SHP77 (cell line): ENCODE results near the gene TRIM25.

Source experiments
- DNase-seq, 2 experiments: peaks; one replicate each; lab custom pipeline; 2025; lab: John Stamatoyannopoulos, UW

Gene TRIM25

DNA sequence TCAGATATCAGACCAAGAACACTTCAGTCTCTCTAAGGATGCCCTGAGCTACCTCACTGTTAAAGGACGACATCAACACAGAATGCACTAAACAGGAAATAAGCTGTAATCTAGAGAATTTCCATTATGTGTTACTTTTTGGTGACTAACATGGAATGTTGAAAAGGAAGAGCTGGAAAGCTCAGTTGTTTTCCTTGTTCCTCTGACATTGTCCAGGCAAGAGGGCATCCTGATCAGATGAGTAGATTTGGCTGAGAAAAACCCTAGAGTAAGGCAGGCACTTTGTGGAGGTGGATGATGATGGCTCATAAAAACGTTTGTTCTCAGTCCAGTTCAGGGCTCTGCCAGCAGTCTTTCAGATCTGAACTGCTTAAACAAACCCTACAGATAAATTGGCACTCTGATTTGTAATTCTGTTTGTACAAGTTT lies 45.9 kb downstream of the TRIM25 start:
- no peak for DNase-seq

DNA sequence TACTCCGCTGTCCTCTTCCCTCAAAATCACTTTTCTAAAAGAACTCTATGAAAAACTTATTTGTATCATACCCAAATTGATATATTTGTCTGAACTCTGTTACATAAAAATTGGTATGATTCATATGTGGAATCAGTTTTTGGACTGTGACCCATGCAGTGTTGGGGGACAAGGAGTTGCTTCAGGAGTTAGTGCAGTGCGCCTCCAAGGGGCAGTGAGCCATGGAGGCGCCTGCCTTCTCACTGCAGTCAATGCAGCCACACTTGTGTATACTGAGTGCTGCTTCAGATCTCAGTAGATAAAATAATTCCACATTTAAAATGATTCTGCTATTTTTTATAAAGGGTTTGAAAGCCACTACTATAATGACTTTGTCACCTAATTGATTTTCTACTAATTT lies 47.4 kb downstream of the TRIM25 start:
- DNase-seq = no peak

DNA sequence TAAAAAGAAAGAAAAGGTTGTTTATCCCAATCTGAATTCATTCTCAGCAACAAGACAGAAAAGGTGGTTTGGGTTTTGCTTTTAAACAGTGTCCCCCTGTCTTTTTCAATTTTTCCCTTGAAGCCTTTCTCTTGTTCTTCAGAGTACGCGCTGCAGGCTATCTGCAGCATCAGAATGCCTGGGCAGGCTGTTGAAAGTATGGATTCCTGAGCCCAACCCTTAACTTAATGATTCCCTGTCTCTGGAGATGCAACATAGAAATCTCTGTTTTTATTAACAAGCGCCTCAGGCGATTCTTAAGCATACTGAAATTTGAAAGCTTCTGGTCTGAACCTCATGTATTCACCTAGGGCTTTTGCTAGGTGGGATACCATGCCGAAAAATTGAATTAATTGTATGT lies 47.8 kb downstream of the TRIM25 start:
- no peak for DNase-seq

DNA sequence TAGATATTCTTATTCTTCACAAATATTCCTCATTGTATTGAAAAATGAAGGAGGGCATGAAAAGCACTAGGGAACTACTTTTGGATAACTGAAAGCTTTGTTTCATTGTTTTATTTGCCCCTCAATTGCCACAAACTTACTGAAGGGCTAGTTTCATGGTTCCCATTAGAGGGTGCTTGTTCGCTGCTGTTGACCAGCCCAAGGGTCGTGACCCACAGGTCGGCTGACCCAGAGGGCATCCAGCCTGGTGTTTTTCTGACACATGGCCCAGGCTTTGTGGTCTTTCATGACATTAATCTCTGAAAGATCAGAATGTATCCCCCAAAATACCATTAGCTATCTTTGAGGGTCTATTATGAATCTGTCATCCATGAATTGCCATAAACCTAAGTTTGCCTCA lies 49.9 kb downstream of the TRIM25 start:
- no peak for DNase-seq

DNA sequence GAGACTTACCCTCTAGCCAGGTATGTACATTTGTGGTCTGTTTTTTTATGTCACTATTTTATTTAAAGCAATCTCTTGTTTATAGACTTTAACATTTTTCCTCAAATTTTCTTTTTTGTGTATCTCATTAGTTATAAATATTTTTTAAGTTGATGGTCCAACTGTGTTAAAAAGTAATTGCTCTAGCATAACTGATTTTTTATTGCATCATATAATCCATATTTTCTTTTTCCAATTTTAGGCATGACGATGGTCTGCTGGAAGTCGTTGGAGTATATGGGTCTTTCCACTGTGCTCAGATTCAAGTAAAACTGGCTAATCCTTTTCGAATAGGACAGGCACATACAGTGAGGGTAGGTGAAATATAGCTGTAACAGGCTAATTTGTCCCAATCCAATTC lies 52.0 kb downstream of the TRIM25 start:
- DNase-seq = no peak

DNA sequence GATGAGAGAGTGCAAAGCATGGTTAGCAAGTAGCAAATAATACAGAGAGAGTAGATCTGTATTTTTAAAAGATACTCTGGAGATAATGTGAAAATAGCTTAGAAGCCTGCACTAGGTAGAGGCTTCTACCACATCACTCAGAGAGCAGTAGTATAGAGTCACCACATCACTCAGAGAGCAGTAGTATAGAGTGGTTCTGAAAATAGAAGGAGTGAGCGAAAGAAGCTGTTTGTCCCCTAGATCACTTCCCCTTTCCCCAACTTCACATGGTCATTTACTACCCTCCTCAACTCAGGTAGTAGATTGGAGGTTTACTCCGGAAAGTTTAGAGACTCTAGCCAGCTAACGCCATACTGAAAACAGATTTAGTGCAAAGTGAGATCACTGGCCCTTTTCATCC lies 62.8 kb downstream of the TRIM25 start:
- no peak for DNase-seq

DNA sequence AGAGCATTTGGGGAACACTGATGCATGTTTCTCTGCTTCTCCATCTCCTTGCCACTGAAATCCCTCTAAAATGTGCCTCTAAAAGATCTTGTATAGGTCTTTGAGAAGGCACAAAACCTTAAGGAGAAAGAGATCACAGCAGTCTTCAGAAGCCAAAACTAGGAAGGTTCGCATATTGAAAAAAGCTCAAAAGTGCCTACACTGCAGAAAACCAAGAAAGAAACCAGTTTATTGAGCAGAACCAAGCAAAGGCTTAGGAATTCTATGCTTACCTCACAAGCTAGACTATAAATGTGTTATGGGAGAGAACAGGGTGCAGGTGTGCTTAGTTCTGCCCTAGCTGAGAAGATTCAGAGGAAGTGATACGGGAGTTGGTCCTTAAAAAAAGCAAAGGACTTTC lies 63.3 kb downstream of the TRIM25 start:
- no peak for DNase-seq

DNA sequence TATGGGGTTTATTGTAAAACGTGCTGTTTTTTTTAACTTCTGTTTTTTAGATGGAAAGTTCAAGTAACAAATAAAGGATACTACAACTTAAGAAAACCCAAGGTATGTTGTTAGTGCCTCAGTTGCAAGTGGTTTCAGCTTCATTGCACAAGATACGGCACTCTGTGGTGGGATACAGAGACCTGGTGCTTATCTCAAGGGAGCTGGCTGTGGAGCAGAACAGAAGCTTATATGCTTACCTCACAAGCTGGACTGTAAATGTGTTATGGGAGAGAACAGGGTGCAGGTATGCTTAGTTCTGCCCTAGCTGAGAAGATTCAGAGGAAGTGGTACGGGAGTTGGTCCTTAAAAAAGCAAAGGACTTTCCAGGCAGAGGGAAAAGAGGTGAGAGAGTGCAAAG lies 64.7 kb downstream of the TRIM25 start:
- DNase-seq = no peak

DNA sequence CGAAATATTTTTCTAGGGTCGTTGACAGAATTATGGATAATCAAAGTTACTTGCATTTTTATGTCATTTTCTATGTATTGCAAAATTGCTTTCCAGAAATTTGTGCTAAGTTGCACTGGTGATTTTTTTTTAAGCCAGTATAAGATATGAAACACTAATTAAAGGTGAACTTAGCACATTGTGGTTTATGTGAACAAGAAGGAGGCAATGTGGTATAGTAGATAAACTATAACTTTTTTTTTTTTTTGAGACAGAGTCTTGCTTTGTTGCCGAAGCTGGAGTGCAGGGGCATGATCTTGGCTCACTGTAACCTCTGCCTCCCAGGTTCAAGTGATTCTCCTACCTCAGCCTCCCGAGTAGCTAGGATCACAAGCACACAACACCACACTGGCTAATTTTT lies 66.7 kb downstream of the TRIM25 start:
- DNase-seq = no peak

DNA sequence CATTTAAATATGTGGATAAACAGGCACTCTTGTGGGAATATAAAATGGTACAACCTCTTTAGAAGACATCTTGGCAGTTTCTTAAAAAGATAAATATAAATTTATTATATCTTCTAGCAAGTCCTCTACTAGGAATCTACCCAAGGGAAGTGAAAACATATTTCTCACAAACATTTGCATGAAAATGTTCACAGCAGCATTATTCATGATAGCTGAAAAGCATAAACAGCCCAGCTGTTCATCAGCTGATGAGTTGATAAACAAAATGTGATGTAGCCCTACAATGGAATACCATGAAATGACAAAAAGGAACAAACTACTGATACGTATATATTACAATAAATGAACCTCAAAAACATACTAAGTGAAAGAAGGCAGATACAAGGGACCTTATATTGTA lies 67.9 kb downstream of the TRIM25 start:
- no peak for DNase-seq

DNA sequence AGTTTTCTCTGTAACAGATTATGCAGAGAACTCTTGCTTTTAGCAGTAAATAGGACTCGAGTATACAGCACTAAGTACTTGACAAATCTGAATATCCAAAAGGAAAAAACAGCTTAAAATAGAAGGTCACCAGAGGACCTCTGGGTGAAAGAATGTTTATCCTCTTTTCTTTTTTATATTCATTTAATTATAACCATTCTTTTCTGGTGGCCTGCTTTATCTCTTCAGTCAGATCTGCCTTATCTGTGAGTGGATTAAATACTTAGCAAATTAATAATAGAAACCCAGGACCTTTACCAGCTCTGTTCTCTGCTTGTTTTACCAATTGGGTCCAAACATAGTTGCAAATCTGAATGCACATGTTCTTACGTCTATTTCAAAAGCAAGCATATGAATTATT lies 71.3 kb downstream of the TRIM25 start:
- no peak for DNase-seq

DNA sequence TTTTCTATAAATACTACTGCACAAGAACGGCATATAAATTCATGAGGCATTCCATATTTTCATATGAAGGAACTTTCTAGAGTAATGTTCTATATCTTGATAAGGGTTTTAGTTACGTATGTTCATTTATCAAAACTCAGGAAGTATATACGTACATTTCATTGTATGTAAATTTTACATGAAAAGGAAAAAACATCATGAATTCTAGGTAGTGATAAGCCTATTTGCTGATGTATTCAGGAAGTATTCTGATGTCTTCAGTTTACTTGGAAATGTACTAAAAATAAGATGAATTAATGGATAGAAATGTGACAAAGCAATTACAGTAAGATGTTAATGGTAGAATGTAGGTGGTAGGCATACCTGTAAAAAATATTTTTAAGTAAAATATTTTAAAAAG lies 75.2 kb downstream of the TRIM25 start:
- no peak for DNase-seq
